Activated CD4-positive, CD25-positive, alpha-beta regulatory T cell treated with anti-CD3 and anti-CD28 coated beads, Interleukin-2, amount 50 U/mL, for 24 hours (primary cell): ENCODE measurements around the gene SLC2A10.
"Not testable (repeated sequence)": the region's sequence is repeated elsewhere in the genome, so short reads cannot be mapped to it uniquely, and the experiment has no call there.

Experiments
- ATAC-seq, 2 donors: fragments of 150-1000 bp; cut with Tn5 transposase; one replicate each; pipeline ENCODE4 v1.10.0; 2021; ENCODE audit warnings: mild to moderate bottlenecking in 1 of 2, moderate library complexity in 1 of 2

The SLC2A10 gene

DNA sequence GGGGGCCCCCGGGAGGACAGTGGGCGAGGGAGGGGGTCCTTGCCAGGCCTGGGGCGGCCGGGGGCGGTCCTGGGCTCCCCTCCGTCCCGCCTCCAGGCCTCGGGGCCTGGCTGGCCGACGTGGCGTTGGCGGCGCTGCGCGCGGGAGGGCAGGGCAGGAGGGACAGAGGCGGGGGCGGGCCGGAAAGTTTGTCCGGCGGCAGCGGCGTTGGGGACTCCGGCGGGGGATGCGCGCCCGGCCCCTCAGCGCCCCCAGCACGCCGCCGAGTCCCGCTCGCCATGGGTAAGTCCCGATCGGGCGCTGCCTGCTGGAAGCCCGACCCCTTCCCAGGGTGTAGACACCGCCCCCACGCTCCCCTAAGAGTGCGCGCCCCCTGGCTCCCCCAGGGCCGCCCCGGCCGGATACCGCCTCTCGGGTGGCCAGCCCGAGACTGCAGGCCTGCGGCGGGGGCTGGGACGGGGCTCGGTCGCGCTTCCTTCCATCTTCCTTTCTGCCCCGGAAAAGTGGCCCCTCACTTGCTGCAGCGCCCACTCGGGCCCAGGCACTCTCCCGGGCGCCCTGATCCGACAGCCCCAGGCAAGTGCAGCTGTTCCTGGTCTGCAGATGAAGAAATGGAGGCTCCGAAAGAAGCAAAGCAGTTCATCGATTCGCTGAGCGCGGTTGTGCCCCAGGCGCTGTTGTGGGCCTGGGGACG, at the start of gene SLC2A10:
Gene SLC2A10, plus strand, starts transcription at position 191 of the 694 bp plus-strand sequence. Its CDS starts 88 bp downstream, at position 279.
- no peak for ATAC-seq

DNA sequence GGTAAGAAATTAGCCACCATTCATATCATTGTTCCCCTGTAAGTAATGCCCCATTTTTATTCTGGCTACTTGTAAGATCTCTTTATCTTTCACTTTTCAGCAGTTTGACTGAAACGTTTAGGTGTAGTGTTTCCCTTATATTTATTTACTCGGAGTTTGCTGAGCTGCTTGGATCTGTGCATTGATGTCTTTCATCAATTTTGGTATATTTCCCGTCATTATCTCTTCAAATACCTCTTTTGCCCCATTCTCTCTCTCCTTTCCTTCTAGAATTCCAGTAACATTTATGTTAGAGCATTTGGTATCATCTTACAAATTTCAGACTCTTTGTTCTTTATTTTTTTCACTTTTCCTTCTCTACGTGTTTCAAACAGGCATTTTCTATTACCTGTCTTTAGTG, 49.0 kb upstream of the SLC2A10 start:
- no peak for ATAC-seq

DNA sequence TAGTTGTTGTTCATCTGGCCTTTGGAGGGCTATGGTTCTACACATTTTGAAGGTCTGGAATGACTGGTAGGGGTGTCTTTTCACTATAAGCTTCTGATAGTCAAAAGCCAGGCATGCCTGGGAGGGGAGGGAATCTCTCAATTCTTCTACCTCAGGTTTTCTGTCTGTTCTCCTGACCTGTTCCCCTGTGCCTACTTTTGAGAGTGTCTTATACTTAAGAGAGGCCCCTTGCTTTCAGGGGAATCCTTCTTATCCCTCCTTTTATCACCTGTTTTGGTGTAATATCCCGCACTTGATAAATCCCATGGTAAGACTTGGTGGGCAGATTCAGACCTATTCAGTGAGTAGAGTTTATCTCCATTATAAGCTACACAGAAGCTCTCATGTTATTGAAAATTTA, 47.8 kb upstream of the SLC2A10 start:
- no peak for ATAC-seq

DNA sequence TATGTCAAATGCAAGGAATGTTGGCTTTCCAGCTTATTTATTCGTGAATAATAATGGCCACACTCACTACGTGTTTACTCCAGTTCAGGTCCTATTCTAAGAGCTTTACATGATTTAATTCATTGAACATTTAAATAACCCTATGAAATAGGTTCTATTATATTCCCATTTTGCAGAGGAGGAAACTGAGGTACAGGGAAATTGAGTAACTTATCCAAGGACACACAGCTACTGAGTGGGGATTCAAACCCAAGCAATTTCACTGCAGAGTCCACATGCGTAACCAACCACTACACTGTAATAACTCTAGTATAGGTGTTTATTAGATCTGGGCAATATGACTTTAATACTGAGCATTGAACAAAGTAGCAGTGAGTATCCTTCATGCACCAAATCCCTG, 45.9 kb upstream of the SLC2A10 start:
- ATAC-seq, result no peak

DNA sequence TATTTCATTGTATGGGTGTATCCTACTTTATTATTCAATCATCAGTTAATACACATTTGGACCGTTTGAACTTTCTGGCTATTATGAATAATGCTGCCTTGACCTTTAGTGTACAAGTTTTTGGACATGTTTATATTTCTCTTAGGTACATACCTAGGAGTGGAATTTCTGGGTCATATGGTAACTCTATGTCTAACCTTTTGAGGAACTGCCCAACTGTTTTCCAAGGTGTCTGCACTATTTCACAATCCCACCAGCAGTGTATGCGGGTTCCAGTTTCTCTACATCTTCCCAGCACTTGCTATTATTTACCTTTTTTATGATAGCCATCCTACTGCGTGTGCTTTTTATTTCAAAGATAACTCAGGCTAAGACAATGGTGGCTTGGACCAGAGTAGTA, 43.8 kb upstream of the SLC2A10 start:
- no peak for ATAC-seq

DNA sequence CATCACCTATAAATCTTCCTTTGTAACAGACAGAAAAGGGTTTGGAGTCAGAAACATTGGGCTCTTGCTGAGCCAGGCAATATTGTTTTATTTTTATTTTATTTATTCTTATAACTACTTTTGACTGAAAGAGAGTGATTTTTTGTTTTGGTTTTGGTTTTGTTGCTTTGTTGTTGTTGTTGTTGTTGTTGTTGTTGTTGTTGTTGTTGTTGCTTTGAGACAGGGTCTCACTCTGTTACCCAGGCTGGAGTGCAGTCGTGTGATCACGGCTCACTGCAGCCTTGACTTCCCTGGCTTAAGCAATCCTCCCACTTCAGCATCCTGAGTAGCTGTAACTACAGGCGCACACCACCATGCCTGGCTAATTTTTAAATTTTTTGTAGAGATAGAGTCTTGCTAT, 43.1 kb upstream of the SLC2A10 start:
- no peak for ATAC-seq

DNA sequence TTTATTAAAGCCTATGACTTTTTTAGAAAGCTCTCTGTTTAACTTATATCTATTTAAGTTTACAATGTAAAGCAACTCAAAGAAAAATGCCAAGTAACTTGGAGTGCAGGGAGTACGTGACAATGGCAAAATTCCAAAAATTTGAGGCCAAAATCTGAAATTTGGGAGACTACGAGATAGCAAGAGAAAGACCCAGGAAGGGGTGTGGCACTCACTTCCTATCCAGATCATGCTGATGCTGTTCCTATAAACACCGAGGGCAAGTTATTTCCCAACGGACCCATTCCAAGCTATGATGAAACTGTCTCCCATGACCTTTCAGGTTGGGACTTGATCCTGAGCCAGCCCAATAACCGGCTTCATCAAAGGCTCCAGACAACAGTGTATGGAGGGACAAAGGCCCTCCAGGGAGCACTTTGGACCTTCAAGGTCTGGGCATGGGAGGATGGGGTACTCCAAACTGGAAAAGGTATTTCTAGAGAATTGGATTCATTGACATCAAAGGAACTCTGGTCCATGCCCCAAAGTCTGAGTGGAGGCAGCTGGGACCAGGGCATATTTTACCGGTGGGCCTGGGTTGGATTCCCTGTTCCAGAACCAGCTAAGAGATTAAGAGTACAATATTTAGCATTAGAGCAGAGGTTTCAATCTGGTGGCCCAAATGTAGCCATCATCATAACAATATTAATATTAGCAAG, 42.5 kb upstream of the SLC2A10 start:
- ATAC-seq, result no peak

DNA sequence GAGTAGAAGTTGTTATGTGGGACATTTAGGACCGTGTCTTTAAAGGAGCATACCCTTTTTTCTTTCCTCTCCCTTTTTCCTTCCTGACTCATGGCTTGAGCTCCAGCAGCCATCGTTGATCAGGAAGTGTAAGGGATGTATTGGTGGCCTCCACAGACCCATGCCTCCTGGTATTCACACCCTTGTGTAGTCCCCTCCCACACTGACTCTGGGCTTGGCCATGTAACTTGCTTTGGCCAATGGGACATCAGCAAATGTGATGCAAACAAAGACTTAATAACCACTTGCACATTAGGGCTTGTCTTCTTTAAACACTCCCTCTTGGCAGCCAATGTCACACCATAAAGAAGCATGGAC, 39.2 kb upstream of the SLC2A10 start:
- no peak for ATAC-seq

DNA sequence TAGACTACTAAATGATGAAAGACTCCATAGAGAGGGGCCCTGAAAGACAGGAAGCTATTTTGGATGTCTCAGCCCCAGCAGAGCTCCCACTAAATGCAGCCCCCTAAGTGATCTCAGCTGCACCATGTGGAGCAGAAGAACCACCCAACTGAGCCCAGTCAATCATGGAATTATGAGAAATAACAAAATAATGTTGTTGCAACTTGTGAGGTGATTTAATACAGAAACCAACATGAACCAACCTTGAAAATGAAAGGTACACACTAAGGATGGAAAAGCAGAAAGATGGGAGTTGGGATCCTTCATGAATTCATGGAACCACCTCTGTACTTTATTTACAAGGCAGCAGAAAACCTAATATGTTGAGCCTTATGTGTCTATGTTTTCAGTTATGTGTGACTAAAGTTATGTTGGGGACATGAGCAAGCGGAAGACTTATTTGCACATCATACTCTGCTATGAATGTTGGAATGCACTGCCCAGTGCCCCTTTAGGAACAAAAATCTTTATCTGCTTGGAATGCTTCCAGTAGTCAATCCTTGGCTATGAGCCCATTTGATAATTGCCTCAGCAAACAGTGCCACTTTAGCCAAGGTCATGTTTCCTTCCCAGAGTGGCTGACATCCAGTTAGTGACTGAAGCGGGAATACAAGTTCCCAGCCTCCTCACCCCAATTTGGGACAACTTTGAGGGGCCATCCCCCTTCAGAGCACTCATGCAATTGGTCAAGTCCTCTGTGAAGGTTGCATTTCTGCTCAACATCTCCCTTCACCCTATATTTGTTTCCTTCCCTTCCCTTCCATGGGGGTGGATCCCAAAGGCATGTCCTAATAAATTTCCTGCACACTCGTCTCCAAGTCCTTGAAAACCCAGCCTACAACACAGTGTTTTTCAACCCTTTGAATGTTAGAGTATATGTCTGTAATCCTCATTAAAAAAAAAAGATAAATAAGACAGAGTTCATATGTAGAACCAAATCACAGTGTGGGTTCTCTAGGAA, 38.6 kb upstream of the SLC2A10 start:
- no peak for ATAC-seq

DNA sequence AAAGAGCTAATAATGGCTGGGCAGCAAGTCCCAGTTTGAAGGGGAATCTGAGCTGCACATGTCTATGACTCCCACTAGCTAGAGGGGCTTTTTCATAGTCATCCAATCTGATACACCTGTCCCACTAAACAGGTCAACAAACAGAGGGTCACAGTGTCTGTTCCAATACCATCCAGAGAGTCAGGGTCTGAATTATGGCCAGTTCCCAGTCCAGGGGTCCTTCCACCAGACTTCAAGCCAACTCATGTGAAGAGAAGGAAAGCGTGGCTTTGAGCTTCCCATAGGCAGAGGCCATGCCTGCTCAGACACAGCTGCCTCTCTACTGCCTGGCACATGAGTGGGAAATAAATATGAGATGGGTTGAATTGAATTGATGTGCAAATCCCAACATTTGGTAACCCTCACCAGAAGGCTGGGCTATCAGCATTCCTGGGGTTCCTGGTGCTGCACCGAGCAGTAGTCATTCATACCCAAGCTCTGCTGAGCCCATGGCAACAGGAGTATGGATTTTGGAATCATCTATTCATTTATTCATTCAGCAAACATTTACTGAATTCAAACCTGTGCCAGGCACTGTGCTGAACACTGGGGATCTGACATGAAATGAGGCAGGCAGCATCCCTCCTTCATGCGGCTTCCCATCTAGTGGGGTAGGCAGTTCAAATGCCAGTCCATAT, 37.4 kb upstream of the SLC2A10 start:
- ATAC-seq, result no peak

DNA sequence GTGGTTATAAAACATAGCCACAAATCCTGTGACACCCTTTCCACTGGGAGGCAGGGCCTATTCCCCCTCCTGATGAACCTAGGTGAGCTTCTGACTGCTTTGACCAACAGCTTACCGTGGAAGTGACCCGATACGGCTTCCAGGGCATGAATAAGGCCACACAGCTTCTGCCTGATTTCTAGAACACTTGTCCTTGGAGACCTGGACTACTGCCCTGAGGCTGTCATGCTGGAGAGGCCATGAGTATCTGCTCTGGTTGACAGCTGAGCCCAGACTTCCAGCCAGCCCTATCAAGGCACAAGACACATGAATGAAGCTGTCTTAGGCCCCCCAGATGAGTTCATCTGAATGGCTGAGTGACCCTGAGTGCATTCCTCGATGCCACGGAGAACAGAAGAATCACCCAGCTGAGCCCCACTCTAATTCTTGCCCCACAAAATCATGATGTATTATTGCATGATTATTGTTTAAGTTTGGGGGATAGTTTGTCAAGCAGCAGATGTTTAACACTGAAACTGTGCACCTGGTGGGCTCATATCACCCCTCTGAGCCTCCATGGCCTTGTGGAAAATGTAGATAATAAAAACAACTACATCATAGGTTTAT, 36.8 kb upstream of the SLC2A10 start:
- no peak for ATAC-seq

DNA sequence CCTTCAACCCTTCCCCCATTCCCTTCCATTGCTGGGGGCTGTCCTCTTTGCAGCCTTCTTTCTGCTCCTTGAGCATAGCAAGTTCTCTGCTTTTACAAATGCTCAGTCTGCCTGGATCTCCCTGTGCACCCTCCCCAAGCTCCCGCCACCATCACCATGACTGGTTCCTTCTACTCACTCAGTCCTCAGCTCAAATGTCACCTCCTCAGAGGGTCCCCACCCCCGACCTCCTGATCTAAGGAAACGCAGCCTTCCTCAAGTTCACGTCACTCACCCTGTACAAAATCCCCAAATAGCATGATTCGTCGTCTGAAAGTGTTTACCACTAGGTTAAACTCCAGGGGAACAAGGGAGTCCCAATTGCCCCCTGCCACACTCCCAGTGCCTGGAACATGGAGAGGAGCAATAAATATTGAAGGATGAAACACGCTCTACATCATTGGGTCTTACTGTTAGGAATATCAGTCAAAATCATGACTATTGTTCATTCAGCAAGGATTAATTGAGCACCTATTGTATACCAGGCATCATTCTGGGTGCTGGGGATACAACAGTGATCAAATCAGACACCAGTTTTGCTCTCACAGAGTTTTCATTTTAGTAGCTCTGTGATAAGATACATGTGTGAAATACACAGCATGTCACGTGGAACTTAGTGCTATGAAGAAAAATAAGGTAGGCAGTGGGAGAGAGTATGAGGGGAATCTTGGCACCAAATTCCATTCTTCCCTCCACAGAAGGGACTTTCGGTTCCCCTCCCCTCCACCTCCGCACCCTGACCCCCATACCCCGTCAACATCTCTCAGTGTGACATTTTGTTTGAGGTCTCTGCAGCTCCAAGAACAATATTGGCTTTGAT, 35.8 kb upstream of the SLC2A10 start:
- ATAC-seq, result no peak

DNA sequence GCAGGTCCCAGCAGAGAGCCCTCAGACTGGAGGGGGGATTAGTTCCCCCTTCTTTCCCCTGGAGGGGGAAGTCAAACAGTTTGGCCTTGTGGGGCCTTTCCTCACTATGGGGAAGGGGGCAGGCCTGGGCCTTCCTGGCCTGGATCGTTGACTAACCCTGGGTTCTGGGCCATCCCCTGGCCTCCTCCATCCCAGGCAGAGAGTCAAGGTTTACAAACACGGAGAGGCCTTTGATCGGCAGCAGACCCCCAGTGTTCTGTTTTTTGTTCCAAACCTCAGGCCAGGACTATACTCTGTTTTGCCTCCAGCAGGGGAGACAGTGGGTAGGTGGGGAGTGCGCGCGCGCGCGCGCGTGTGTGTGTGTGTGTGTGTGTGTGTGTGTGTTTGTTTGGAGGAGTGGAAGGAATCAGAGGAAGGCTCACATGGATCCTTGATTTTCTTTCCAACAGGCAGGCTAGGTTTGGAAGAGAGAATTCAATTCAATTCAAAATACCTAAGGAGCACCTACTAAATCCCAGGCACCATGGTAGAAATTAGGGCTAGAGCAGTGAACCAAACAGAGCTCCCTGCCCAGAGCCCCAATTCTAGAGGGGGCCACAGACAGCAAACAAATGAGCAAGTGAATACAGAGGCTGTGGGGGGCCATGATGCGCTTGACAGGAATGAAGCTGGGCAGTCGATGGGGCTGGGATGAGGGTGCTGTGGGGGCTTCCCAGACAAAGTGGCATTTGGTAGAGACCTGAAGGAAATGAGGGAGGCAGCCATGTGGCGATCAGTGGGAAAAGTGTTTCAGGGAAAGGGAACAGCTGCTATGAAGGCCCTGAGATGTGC, 35.0 kb upstream of the SLC2A10 start:
- no peak for ATAC-seq

DNA sequence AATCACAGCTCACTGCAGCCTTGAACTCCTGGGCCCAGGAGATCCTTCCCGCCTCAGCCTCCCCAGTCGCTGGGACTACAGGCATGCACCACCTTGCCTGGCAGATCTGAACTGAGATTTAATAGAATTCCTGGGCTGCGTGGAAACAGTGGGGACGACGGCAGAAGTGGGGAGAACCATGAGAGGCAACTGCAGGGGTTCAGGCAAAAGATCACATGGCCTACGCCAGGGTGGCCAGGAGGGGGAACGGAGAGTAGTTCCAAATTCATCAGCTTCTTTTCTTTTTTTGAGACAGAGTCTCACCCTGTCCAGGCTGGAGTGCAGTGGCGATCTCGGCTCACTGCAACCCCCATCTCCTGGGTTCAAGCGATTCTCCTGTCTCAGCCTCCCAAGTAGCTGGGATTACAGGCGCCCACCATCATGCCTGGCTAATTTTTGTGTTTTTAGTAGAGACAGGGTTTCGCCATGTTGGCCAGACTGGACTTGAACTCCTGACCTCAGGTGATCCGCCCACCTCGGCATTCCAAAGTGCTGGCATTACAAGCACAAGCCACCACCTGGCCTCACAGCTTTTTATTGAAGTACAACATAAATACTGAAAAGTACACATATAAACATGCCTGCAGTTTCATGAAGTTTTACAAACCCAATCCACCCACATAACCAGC, 32.7 kb upstream of the SLC2A10 start:
- ATAC-seq, result not testable (repeated sequence)

DNA sequence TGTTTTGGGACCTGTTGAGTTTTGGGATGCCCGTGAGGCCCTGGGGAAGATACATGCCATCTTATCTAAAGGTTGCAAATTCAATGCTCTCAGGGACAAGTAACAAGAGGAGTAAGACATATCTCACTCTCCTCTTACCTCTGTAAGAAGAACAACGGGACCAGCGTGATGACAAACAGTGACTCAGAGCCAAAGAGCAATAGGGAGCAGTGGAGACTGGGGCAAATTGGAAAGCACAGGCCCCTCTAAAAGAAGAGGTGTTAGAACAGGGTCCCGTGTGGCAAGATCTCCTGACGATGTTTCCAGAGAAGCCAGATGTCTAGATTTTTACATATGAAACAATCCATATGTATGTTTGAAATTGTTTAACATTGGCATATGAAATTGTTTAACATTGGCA, 31.8 kb upstream of the SLC2A10 start:
- no peak for ATAC-seq

DNA sequence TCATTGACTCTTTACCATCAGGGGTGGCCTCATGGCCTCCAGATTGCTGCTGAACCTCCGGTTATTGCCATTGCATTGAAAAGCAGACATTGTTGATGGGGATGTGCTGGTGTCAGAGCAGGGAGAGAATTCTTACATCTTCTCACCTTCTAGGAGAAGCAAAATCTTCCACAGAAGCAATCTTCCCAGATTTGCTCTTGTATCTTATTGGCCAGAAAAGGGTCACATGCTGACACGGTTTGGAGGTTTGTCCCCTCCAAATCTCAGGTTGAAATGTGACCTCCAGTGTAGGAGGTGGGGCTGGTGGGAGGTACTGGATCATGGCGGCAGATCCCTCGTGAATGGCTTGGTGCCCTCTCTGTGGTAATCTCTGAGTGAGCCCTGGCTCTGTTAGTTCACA, 30.9 kb upstream of the SLC2A10 start:
- no peak for ATAC-seq

DNA sequence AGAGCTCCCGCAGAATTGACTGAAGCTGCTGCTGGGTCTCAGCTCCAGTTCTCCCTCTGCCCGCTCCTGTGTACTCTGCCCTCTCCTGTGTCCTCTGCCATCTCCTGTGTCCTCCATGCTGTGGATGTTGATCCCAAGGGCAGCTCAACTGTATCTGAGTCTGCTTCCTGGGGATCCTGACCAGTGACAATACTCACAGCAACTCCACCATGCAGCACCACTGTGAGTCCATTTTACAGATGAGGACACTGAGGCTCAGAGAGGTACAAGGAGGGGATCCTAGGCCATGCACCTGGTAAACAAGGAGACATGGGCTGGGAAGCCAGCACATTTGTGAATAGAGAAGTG, 28.8 kb upstream of the SLC2A10 start:
- ATAC-seq, result no peak

DNA sequence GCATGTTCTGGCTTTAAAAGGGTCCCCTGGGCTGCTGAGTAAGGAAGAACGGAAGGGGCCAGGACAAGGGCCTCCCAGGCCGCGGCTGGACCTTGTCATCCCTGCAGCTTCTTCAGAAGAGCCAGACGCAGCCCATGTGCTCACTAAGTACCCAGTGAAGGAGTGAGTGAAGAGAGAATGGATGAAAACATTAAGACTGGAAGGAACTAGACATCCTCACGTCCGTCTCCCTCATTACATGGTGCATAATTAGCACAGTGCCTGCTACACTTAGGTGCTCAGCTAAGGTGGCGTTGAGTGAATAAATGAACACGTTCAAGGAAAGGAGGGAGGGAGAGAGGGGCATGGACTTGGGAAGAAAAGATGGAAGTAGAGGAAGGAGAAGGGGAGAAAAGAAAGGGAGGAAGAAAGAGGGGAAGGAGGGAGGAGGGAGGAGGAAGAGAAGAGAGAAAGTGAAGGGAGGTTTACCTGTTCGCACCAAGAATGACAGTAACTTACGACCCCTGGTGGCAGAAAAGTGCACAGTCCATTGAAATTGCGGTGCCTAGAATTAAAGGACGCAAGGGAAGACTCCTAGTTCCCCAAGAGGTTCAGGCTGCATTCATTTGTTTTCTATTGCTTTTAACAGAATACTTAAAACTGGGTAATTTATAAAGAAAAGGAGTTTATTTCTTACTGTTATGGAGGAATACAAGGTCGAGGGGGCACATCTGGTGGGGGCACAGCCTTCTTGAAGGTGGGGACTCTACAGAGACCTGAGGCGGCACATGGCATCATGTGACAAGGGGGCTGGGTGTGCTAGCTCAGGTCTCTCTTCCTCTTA, 28.2 kb upstream of the SLC2A10 start:
- no peak for ATAC-seq
